C4-2B (cell line): ENCODE data around the gene CHRNB2.

Experiments
- ZFX ChIP-seq: fragments of 450-650 bp; IDR thresholded peaks from 2 replicates; pipeline ENCODE4 v1.6.1; 2017
- TF ChIP-seq, protein P1 (sequence below): fragments of 450-650 bp; conservative IDR thresholded peaks from 2 replicates; pipeline ENCODE4 v1.5.1; 2017; ENCODE audit warnings: mild to moderate bottlenecking

DNA sequence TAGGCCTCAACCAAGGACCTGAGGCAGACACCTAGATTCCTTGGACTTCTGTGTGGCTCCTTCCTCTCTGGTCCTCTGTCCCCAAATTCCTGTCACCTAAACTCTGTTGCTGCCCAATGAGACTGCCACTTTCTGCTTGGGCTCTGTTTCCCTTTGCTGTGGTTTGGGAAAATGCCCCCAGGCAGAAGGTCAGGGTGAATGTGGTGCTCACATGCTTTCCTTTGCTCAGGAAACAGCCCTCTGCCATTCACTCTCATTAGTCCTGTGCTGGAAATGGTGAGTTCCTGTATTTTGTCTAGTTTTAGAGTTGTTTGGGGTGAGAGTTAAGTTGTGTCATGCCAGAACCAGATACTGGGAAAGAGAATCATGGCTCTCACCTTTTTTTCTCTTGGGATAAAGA is 42.7 kb upstream of the CHRNB2 start:
- TF ChIP-seq, protein P1, sequence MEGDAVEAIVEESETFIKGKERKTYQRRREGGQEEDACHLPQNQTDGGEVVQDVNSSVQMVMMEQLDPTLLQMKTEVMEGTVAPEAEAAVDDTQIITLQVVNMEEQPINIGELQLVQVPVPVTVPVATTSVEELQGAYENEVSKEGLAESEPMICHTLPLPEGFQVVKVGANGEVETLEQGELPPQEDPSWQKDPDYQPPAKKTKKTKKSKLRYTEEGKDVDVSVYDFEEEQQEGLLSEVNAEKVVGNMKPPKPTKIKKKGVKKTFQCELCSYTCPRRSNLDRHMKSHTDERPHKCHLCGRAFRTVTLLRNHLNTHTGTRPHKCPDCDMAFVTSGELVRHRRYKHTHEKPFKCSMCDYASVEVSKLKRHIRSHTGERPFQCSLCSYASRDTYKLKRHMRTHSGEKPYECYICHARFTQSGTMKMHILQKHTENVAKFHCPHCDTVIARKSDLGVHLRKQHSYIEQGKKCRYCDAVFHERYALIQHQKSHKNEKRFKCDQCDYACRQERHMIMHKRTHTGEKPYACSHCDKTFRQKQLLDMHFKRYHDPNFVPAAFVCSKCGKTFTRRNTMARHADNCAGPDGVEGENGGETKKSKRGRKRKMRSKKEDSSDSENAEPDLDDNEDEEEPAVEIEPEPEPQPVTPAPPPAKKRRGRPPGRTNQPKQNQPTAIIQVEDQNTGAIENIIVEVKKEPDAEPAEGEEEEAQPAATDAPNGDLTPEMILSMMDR = no peak
- no peak for TF ChIP-seq ZFX
